Stimulated activated CD4-positive, alpha-beta T cell treated with anti-CD3 and anti-CD28 coated beads, Interleukin-15, amount 100 ng/mL, for 1 hour (primary cell): Measurements from ENCODE around the gene EPAS1.

Source experiments
- DNase-seq, 2 donors: peaks; one replicate each; pipeline ENCODE4 v3.0.0-alpha.2; 2020; ENCODE audit warnings: low read depth in 1 of 2, low spot score in 1 of 2

The EPAS1 gene

GRCh38 chr2:46362667-46363012 lies 65.4 kb downstream of the EPAS1 start:
- DNase-seq, result no peak

GRCh38 chr2:46363535-46364170 lies 66.4 kb downstream of the EPAS1 start:
- DNase-seq, result no peak

GRCh38 chr2:46364797-46365457 lies 67.7 kb downstream of the EPAS1 start:
- DNase-seq, result no peak

GRCh38 chr2:46365913-46366667 lies 68.9 kb downstream of the EPAS1 start:
- no peak for DNase-seq

- no peak for DNase-seq
These were observed 69.5 kb downstream of the EPAS1 start for GRCh38 chr2:46366668-46367052.

GRCh38 chr2:46367286-46367685 lies 70.1 kb downstream of the EPAS1 start:
- no peak for DNase-seq

GRCh38 chr2:46368401-46368800 lies 71.2 kb downstream of the EPAS1 start:
- DNase-seq, result no peak

GRCh38 chr2:46369783-46370182 lies 72.6 kb downstream of the EPAS1 start:
- DNase-seq, result no peak

GRCh38 chr2:46371854-46372253 lies 74.6 kb downstream of the EPAS1 start:
- no peak for DNase-seq

- no peak for DNase-seq
These were observed 75.3 kb downstream of the EPAS1 start for GRCh38 chr2:46372475-46372874.

GRCh38 chr2:46373238-46373637 lies 76.0 kb downstream of the EPAS1 start:
- no peak for DNase-seq

GRCh38 chr2:46375566-46376125 lies 78.4 kb downstream of the EPAS1 start:
- no peak for DNase-seq

GRCh38 chr2:46376586-46376985 lies 79.4 kb downstream of the EPAS1 start:
- DNase-seq, result no peak

- DNase-seq, result no peak
These were observed 79.9 kb downstream of the EPAS1 start for GRCh38 chr2:46377101-46377581.

- no peak for DNase-seq
These were observed 80.7 kb downstream of the EPAS1 start for GRCh38 chr2:46377666-46378560.

- no peak for DNase-seq
These were observed 81.4 kb downstream of the EPAS1 start for GRCh38 chr2:46378616-46379015.

- DNase-seq, result no peak
These were observed 82.2 kb downstream of the EPAS1 start for GRCh38 chr2:46379213-46380037.

GRCh38 chr2:46380038-46380940 lies 83.1 kb downstream of the EPAS1 start:
- DNase-seq, result no peak

- no peak for DNase-seq
These were observed 84.1 kb downstream of the EPAS1 start for GRCh38 chr2:46381263-46381849.
